HCT116 (cell line): ENCODE data around the gene PTPA. TPM values are rescaled to one million over a fixed set of nuclear protein-coding genes. Genes with fewer than 3 reads are reported as not detected.
A peak's percentile ranks its signal among the peaks of the same experiment; 100 is the strongest.

Experiments
- ATAC-seq: fragments of 200-7000 bp; cut with Tn5 transposase; 2 replicates; pipeline ENCODE4 v1.9.1; 2020; ENCODE audit warnings: mild to moderate bottlenecking, moderate library complexity
- BruUV-seq: library from RNA; stranded (reverse); fragments of 400-500 nt; replicated peaks from 2 replicates; lab custom pipeline; 2021; lab: Mats Ljungman, UMichigan
- CTCF ChIA-PET: fragments of 300-600 bp; sonication (Branson Sonifier 250); formaldehyde crosslinking; loops from one replicate; lab custom pipeline; 2021; ENCODE audit warnings: antibody characterized with exemption; lab: Charles Lee
- POLR2A ChIA-PET: fragments of 300-600, 350-600 bp; sonication (Branson Sonifier 250); formaldehyde crosslinking; loops from one replicate; lab custom pipeline; 2021; ENCODE audit warnings: antibody characterized with exemption; lab: Charles Lee
- RAD21 ChIA-PET, 2 experiments: fragments of 300-600 bp; sonication (Branson Sonifier 250); formaldehyde crosslinking; loops; one replicate each; lab custom pipeline; 2023; ENCODE audit warnings: low total read pairs in 2 of 2; ENCODE audit not compliant: uncharacterized antibody in 2 of 2, unreplicated experiment in 2 of 2, low non-redundant PET in 1 of 2; lab: Charles Lee
- DNase-seq: peaks from one replicate; pipeline ENCODE4 v3.0.0-alpha.2; 2010; ENCODE audit warnings: low read depth, low spot score
- H2AFZ ChIP-seq: fragments of 200-600 bp; shearing (Covaris generic), sonication (generic); 2 replicates; pipeline ENCODE4 v1.6.1; 2017; ENCODE audit warnings: low read depth, mixed run types, mixed read lengths, antibody characterized with exemption, low read length; ENCODE audit not compliant: poor library complexity, severe bottlenecking
- H3K27ac ChIP-seq: 2 replicates; pipeline ENCODE4 v1.5.1; 2012; ENCODE audit warnings: low read depth, low read length
- H3K27me3 ChIP-seq: fragments of 200-600 bp; sonication (generic); 2 replicates; pipeline ENCODE4 v1.6.1; 2016; ENCODE audit warnings: mixed run types, low read length, mixed read lengths; ENCODE audit not compliant: insufficient read depth
- H3K36me3 ChIP-seq, 2 experiments: fragments of 200-500 bp in 1 of 2; fragments of 200-600 bp in 1 of 2; sonication (Bioruptor generic) in 1 of 2; sonication (generic) in 1 of 2; 2 replicates each; pipeline versions ENCODE4 v1.5.1 to v1.6.1; 2014 to 2016; ENCODE audit warnings: low read length in 2 of 2, inconsistent platforms in 1 of 2, mixed read lengths in 1 of 2, mixed run types in 1 of 2; ENCODE audit not compliant: insufficient read depth in 2 of 2, control insufficient read depth in 1 of 2
- H3K4me1 ChIP-seq, 2 experiments: fragments of 200-600 bp in 1 of 2; sonication (generic) in 1 of 2; 2 replicates each; pipeline versions ENCODE4 v1.5.1 to v1.6.1; 2012 to 2017; ENCODE audit warnings: low read length in 2 of 2, inconsistent platforms in 1 of 2, mild to moderate bottlenecking in 1 of 2, mixed read lengths in 1 of 2, mixed run types in 1 of 2, moderate library complexity in 1 of 2; ENCODE audit not compliant: insufficient read depth in 2 of 2, control insufficient read depth in 1 of 2
- H3K4me2 ChIP-seq: fragments of 200-600 bp; sonication (generic); 2 replicates; pipeline ENCODE4 v1.6.1; 2017; ENCODE audit warnings: mixed run types, low read length, mixed read lengths
- H3K4me3 ChIP-seq, 2 experiments: fragments of 200-600 bp in 1 of 2; sonication (generic) in 1 of 2; replicated peaks in 1 of 2; 2 replicates each; pipeline ENCODE4 v1.5.1; 2011 to 2016; ENCODE audit warnings: low read length in 2 of 2, control low read depth in 1 of 2, low read depth in 1 of 2, mild to moderate bottlenecking in 1 of 2, mixed read lengths in 1 of 2, mixed run types in 1 of 2
- H3K79me2 ChIP-seq: fragments of 200-600 bp; sonication (generic); 2 replicates; pipeline ENCODE4 v1.6.1; 2017; ENCODE audit warnings: mild to moderate bottlenecking, mixed run types, low read length, moderate library complexity, mixed read lengths; ENCODE audit not compliant: insufficient read depth
- H3K9ac ChIP-seq: fragments of 200-600 bp; sonication (generic); 2 replicates; pipeline ENCODE4 v1.6.1; 2016; ENCODE audit warnings: low read length, mixed read lengths
- H3K9me2 ChIP-seq: fragments of 200-600 bp; sonication (generic), shearing (Covaris generic); 2 replicates; pipeline ENCODE4 v1.6.1; 2017; ENCODE audit warnings: mixed run types, mild to moderate bottlenecking, moderate library complexity; ENCODE audit not compliant: insufficient read depth
- H3K9me3 ChIP-seq, 2 experiments: fragments of 200-500 bp in 1 of 2; fragments of 200-600 bp in 1 of 2; sonication (Bioruptor generic) in 1 of 2; sonication (generic) in 1 of 2; 2 replicates each; pipeline ENCODE4 v1.6.1; 2014 to 2017; ENCODE audit warnings: low read length in 2 of 2, mixed read lengths in 2 of 2, inconsistent platforms in 1 of 2, low read depth in 1 of 2, mild to moderate bottlenecking in 1 of 2, mixed run types in 1 of 2, moderate library complexity in 1 of 2; ENCODE audit not compliant: control insufficient read depth in 1 of 2, insufficient read depth in 1 of 2
- H4K20me1 ChIP-seq: fragments of 200-600 bp; sonication (generic), shearing (Covaris generic); 2 replicates; pipeline ENCODE4 v1.6.1; 2017; ENCODE audit warnings: mixed run types, mild to moderate bottlenecking, moderate library complexity; ENCODE audit not compliant: insufficient read depth
- EGR1 ChIP-seq: IDR thresholded peaks from 2 replicates; pipeline ENCODE4 v1.6.1; 2012; ENCODE audit warnings: low read depth
- TCF7L2 ChIP-seq: IDR thresholded peaks from 2 replicates; pipeline ENCODE4 v1.7.0; 2011; ENCODE audit warnings: borderline replicate concordance, inconsistent platforms; ENCODE audit not compliant: insufficient read depth, insufficient read length; ENCODE audit errors: extremely low read depth
- YY1 ChIP-seq: IDR thresholded peaks from 2 replicates; pipeline ENCODE4 v1.6.1; 2011; ENCODE audit warnings: low read length, low read depth, moderate library complexity, mild to moderate bottlenecking; ENCODE audit not compliant: insufficient replicate concordance; ENCODE audit errors: extremely low read depth
- intact Hi-C: fragments of 100-400 bp; cut with micrococcal nuclease; formaldehyde crosslinking; loops from 2 replicates; pipeline ENCODE4 v1.10.0; 2022
- total RNA-seq: library from RNA; stranded (reverse); gene quantifications from one replicate; pipeline ENCODE4 v1.2.1, GENCODE V29; 2021; ENCODE audit not compliant: unreplicated experiment

The PTPA gene
- total RNA-seq, 1 experiment from 2014 or later = 177 TPM

DNA sequence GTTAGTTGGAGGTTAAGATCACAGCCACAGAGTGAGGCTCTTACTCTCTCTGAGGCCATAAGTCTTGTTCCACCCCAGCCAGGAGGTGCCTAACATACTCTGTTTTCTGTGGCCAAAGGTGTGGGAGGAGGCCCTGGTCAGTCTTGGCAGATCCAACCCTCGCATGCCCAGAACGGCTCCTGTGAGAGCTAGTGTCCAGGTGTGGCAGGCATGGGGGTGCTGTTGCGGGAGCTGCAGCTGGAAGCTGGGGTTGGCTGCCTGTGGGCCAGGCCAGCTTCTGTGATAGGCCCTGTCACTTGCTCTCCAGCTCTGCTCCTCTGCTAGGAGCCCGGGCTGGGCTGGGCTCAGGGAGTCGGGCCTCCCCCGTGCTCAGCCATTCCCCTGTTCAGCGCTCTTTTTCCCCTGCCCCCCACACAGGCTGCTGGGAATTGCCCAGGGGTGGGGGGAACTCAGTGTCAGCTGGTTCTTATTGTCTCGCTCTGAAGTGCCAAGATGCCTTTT, 35.3 kb downstream of the PTPA start:
- CTCF ChIA-PET = no interaction called here
- intact Hi-C loops = no loop called here
- DNase-seq = no peak
- peak overlapping the region; percentile 28; the same call in 1 of the 2 replicates for H3K9ac ChIP-seq
- H3K36me3 ChIP-seq = peaks cover 5 to 32% of the 10 kb centered on the region in 2 experiments; a peak in 2 of 4 replicates
- TF ChIP-seq YY1 (no peak), TCF7L2 (no peak)
- no peaks in the 10 kb centered on the region for H3K27me3 ChIP-seq
- no peaks in the 10 kb centered on the region for H3K9me3 ChIP-seq
- BruUV-seq = no TSS peak
- H3K9me2 ChIP-seq = no peaks in the 10 kb centered on the region
- H3K4me2 ChIP-seq = no peak overlapping the region
- POLR2A ChIA-PET = no interaction called here
- peaks cover 34% of the 10 kb centered on the region for H3K79me2 ChIP-seq
- no peak overlapping the region for H3K4me3 ChIP-seq
- H3K4me1 ChIP-seq = peaks cover 22 to 44% of the 10 kb centered on the region in 2 experiments
- RAD21 ChIA-PET = no interaction called here
- no peak for ATAC-seq
- H2AFZ ChIP-seq = no peak overlapping the region
- no peaks in the 10 kb centered on the region for H4K20me1 ChIP-seq
- peak overlapping the region; percentile 32; the same call in 1 of the 2 replicates for H3K27ac ChIP-seq

GRCh38 chr9:129148463-129149204, 37.4 kb downstream of the PTPA start:
- BruUV-seq = TSS peak; percentile 15

More at GRCh38 chr9:129148463-129149204, 37.4 kb downstream of the PTPA start:
- Histone ChIP-seq H3K4me2 (no peak overlapping the region), H2AFZ (no peak overlapping the region), H3K36me3 (peaks cover 8 to 19% of the 10 kb centered on the region in 2 experiments; a peak in 3 of 4 replicates), H3K4me3 (no peak overlapping the region), H3K9me3 (no peaks in the 10 kb centered on the region), H3K79me2 (peaks cover 15% of the 10 kb centered on the region; the same call in 1 of the 2 replicates), H3K27ac (0 out of 2 replicates have a peak overlapping the region, but pooled peaks have one; percentile 4), H4K20me1 (no peaks in the 10 kb centered on the region), H3K4me1 (peaks cover 7 to 23% of the 10 kb centered on the region in 2 experiments), H3K27me3 (no peaks in the 10 kb centered on the region), H3K9ac (no peak overlapping the region), H3K9me2 (no peaks in the 10 kb centered on the region)
- DNase-seq = no peak
- POLR2A ChIA-PET = no interaction called here
- no peak for TF ChIP-seq EGR1
- CTCF ChIA-PET = no interaction called here
- RAD21 ChIA-PET = no interaction called here
- intact Hi-C loops = no loop called here
- no peak for ATAC-seq
